Measurements from ENCODE around the gene OR8D1.
"Not testable (repeated sequence)": the region's sequence is repeated elsewhere in the genome, so short reads cannot be mapped to it uniquely, and the experiment has no call there.

Gene OR8D1

GRCh38 chr11:124285610-124286344, 28.0 kb downstream of the OR8D1 start:
- peak; percentile 69 for DNase-seq (ENCODE audit: low spot score)

GRCh38 chr11:124278261-124278660, 35.5 kb downstream of the OR8D1 start:
- no peak for DNase-seq (ENCODE audit: low spot score)

GRCh38 chr11:124277804-124278203, 35.9 kb downstream of the OR8D1 start:
- no peak for DNase-seq (ENCODE audit: low spot score)

- no peak for DNase-seq (ENCODE audit: low spot score)
Measured at GRCh38 chr11:124277207-124277606, 36.5 kb downstream of the OR8D1 start.

GRCh38 chr11:124276081-124276480, 37.7 kb downstream of the OR8D1 start:
- no peak for DNase-seq (ENCODE audit: low spot score)

- no peak for DNase-seq (ENCODE audit: low spot score)
Measured at GRCh38 chr11:124274000-124274399, 39.7 kb downstream of the OR8D1 start.

GRCh38 chr11:124270886-124271285, 42.9 kb downstream of the OR8D1 start:
- DNase-seq (ENCODE audit: low spot score): not testable (repeated sequence)

- DNase-seq (ENCODE audit: low spot score): not testable (repeated sequence)
Measured at GRCh38 chr11:124265041-124265440, 48.7 kb downstream of the OR8D1 start.

GRCh38 chr11:124256076-124256475, 57.7 kb downstream of the OR8D1 start, which contains the start of gene OR8G5:
Gene OR8G5, plus strand, starts transcription at chr11:124256376. Its CDS starts 8,556 bp downstream, at chr11:124264932.
- no peak for DNase-seq (ENCODE audit: low spot score)

Data from SW480 (cell line).